ENCODE results near the gene FAM149B1. TPM values are rescaled to one million over a fixed set of nuclear protein-coding genes. Genes with fewer than 3 reads are reported as not detected.
A peak's percentile ranks its signal among the peaks of the same experiment; 100 is the strongest.
"Not testable (repeated sequence)": the region's sequence is repeated elsewhere in the genome, so short reads cannot be mapped to it uniquely, and the experiment has no call there.

Gene FAM149B1
- total and polyA plus RNA-seq, 4 donors: 32.1 to 39.9 (median 38.2) TPM

- not testable (repeated sequence) for H3K27ac ChIP-seq (ENCODE audit: low read depth, low read length); DNase-seq (ENCODE audit: low read depth in 4 of 6, low spot score in 6 of 6); H3K27me3 ChIP-seq (ENCODE audit: control insufficient read depth, insufficient read depth, low read length); H3K36me3 ChIP-seq (ENCODE audit: control insufficient read depth, insufficient read depth, low read length); H3K9me3 ChIP-seq (ENCODE audit: control insufficient read depth, insufficient read depth, low read length); H3K4me3 ChIP-seq (ENCODE audit: low read depth, low read length); H3K4me1 ChIP-seq (ENCODE audit: control insufficient read depth, insufficient read depth, low read length)
- 90% methylated on average over 8 of the region's 10 CpGs for WGBS (ENCODE audit: insufficient coverage)
Measured at GRCh38 chr10:73258612-73259011, 90.7 kb downstream of the FAM149B1 start.

DNA sequence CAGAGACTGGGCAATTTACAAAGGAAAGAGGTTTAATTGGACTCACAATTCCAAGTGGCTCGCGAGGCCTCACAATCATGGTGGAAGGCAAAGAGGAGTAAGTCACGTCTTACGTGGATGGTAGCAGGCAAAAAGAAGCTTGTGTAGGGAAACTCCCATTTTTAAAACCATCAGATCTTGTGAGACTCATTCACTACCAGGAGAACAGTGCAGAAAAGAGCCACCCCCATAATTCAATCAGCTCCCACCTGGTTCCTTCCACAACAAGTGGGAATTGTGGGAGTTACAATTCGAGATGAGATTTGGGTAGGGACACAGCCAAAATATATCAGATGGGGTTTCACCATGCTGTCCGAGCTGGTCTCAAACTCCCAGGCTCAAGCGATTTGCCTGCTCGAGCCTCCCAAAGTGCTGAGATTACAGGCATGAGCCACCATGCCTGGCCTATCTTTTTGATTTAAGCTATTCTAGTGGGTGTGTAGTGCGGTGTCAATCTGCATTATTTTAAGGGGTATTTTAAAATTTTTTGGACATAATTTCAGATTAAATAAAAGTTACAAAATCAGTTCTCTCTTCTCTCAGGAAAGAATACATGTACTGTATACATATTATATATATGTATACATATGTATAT is 93.6 kb downstream of the FAM149B1 start:
- 100% methylated on average over 3 of the region's 9 CpGs for WGBS (ENCODE audit: insufficient coverage)
- Histone ChIP-seq H3K27me3 (ENCODE audit: control insufficient read depth, insufficient read depth, low read length) (no peaks in the 10 kb centered on the region), H3K27ac (ENCODE audit: low read depth, low read length) (no peak overlapping the region), H3K9me3 (ENCODE audit: control insufficient read depth, insufficient read depth, low read length) (no peaks in the 10 kb centered on the region), H3K36me3 (ENCODE audit: control insufficient read depth, insufficient read depth, low read length) (no peaks in the 10 kb centered on the region), H3K4me3 (ENCODE audit: low read depth, low read length) (no peak overlapping the region), H3K4me1 (ENCODE audit: control insufficient read depth, insufficient read depth, low read length) (no peaks in the 10 kb centered on the region)
- no peak for DNase-seq (ENCODE audit: low read depth in 4 of 6, low spot score in 6 of 6)

DNA sequence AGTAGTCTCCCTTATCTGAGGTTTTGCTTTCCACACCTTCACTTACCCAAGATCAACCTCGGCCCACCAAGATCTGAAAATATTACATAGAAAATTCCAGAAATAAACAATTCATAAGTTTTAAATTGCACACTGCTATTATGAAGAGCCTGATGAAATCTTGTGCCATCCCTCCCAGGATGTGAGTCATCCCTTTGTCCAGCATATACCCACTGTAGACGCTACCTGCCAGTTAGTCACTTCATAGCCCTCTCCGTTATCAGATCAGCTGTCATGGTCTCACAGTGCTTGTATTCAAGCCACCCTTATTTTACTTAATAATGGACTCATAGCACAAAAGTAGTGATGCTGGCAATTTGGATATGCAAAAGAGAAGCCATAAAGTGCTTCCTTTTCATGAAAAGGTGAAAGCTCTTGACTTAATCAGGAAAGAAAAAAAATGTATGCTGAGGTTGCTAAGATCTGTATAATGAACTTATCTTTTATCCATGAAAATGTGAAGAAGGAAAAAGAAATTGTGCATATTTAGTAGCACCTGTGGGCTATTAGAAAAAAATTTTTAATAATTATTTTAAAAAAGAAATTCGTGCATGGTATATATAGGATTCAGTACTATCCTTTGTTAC is 94.3 kb downstream of the FAM149B1 start:
- no CpG with 5 or more reads among the region's 4 CpGs for WGBS (ENCODE audit: insufficient coverage)
- Histone ChIP-seq H3K27me3 (ENCODE audit: control insufficient read depth, insufficient read depth, low read length) (no peaks in the 10 kb centered on the region), H3K36me3 (ENCODE audit: control insufficient read depth, insufficient read depth, low read length) (no peaks in the 10 kb centered on the region), H3K9me3 (ENCODE audit: control insufficient read depth, insufficient read depth, low read length) (no peaks in the 10 kb centered on the region), H3K4me3 (ENCODE audit: low read depth, low read length) (no peak overlapping the region), H3K27ac (ENCODE audit: low read depth, low read length) (no peak overlapping the region), H3K4me1 (ENCODE audit: control insufficient read depth, insufficient read depth, low read length) (no peaks in the 10 kb centered on the region)
- DNase-seq (ENCODE audit: low read depth in 4 of 6, low spot score in 6 of 6): no peak

GRCh38 chr10:73262880-73263555 is 95.1 kb downstream of the FAM149B1 start:
- no CpG with 5 or more reads among the region's 5 CpGs for WGBS (ENCODE audit: insufficient coverage)
- Histone ChIP-seq H3K27me3 (ENCODE audit: control insufficient read depth, insufficient read depth, low read length) (no peaks in the 10 kb centered on the region), H3K27ac (ENCODE audit: low read depth, low read length) (no peak overlapping the region), H3K9me3 (ENCODE audit: control insufficient read depth, insufficient read depth, low read length) (no peaks in the 10 kb centered on the region), H3K36me3 (ENCODE audit: control insufficient read depth, insufficient read depth, low read length) (no peaks in the 10 kb centered on the region), H3K4me1 (ENCODE audit: control insufficient read depth, insufficient read depth, low read length) (no peaks in the 10 kb centered on the region), H3K4me3 (ENCODE audit: low read depth, low read length) (no peak overlapping the region)
- no peak for DNase-seq (ENCODE audit: low read depth in 4 of 6, low spot score in 6 of 6)

DNA sequence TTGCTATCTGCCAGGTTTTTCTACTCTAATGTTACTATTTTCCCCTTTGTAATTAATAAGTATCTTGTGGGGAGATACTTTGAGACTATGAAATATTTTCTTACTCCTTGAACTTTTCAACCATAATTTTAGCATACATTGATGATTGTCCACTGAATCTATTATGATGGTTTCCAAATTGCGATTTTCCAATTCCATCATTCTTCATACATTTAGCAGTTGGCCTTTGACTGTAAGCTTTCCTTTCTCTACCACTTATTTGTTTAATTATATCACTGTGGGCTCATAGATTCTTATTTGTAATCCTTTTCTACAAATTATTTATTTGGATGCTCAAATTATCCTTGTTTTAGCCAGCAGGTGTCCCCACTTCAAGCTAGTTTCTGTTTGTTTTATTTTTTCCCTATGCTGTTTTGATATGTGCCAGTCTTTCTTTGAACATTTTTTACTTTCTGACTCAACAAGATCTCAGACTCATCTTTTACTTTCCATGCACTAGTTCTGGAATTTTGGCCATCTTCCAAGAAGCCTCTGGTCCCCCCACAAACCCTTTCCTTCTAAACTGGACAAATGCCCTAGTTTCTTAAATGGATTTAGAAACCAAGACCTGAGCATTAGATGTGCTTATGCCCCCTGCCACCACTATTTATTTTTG is 95.9 kb downstream of the FAM149B1 start:
- Histone ChIP-seq H3K4me1 (ENCODE audit: control insufficient read depth, insufficient read depth, low read length) (no peaks in the 10 kb centered on the region), H3K9me3 (ENCODE audit: control insufficient read depth, insufficient read depth, low read length) (no peaks in the 10 kb centered on the region), H3K27ac (ENCODE audit: low read depth, low read length) (no peak overlapping the region), H3K36me3 (ENCODE audit: control insufficient read depth, insufficient read depth, low read length) (no peaks in the 10 kb centered on the region), H3K27me3 (ENCODE audit: control insufficient read depth, insufficient read depth, low read length) (no peaks in the 10 kb centered on the region), H3K4me3 (ENCODE audit: low read depth, low read length) (no peak overlapping the region)
- no CpG with 5 or more reads among the region's 1 CpG for WGBS (ENCODE audit: insufficient coverage)
- peak in 3 of 6 donors; percentile 7 to 64 (median 18) for DNase-seq (ENCODE audit: low read depth in 4 of 6, low spot score in 6 of 6)

- Histone ChIP-seq H3K4me3 (ENCODE audit: low read depth, low read length) (no peak overlapping the region), H3K36me3 (ENCODE audit: control insufficient read depth, insufficient read depth, low read length) (no peaks in the 10 kb centered on the region), H3K4me1 (ENCODE audit: control insufficient read depth, insufficient read depth, low read length) (no peaks in the 10 kb centered on the region), H3K27me3 (ENCODE audit: control insufficient read depth, insufficient read depth, low read length) (no peaks in the 10 kb centered on the region), H3K9me3 (ENCODE audit: control insufficient read depth, insufficient read depth, low read length) (no peaks in the 10 kb centered on the region), H3K27ac (ENCODE audit: low read depth, low read length) (no peak overlapping the region)
- no peak for DNase-seq (ENCODE audit: low read depth in 4 of 6, low spot score in 6 of 6)
- no CpG with 5 or more reads among the region's 2 CpGs for WGBS (ENCODE audit: insufficient coverage)
Measured at GRCh38 chr10:73264423-73264822, 96.5 kb downstream of the FAM149B1 start.

DNA sequence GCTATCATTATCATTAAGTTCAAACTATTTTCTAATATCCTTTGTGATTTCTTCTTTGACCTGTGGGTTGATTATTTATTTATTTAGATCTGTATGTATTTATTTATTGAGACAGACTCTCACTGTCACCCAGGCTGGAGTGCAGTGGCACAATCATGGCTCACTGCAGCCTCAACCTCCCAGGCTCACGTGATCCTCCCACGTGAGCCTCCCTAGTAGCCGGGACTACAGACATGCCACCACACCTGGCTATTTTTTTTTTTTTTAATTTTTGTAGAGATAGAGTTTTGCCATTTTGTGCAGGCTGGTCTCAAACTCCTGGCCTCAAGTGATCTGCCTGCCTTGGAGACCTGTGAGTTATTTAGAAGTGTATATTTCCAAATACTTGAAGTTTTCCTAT is 113.2 kb downstream of the FAM149B1 start:
- Histone ChIP-seq H3K4me3 (ENCODE audit: low read depth, low read length) (no peak overlapping the region), H3K27ac (ENCODE audit: low read depth, low read length) (no peak overlapping the region), H3K9me3 (ENCODE audit: control insufficient read depth, insufficient read depth, low read length) (no peaks in the 10 kb centered on the region), H3K36me3 (ENCODE audit: control insufficient read depth, insufficient read depth, low read length) (no peaks in the 10 kb centered on the region), H3K4me1 (ENCODE audit: control insufficient read depth, insufficient read depth, low read length) (no peaks in the 10 kb centered on the region), H3K27me3 (ENCODE audit: control insufficient read depth, insufficient read depth, low read length) (no peaks in the 10 kb centered on the region)
- no peak for DNase-seq (ENCODE audit: low read depth in 4 of 6, low spot score in 6 of 6)
- no CpG with 5 or more reads among the region's 3 CpGs for WGBS (ENCODE audit: insufficient coverage)

- DNase-seq (ENCODE audit: low read depth in 4 of 6, low spot score in 6 of 6): no peak
- H3K27ac ChIP-seq (ENCODE audit: low read depth, low read length): no peak overlapping the region
- no peaks in the 10 kb centered on the region for H3K9me3 ChIP-seq (ENCODE audit: control insufficient read depth, insufficient read depth, low read length)
- no peaks in the 10 kb centered on the region for H3K4me1 ChIP-seq (ENCODE audit: control insufficient read depth, insufficient read depth, low read length)
- no CpG with 5 or more reads among the region's 1 CpG for whole genome bisulfite sequencing (ENCODE audit: insufficient coverage)
- no peaks in the 10 kb centered on the region for H3K27me3 ChIP-seq (ENCODE audit: control insufficient read depth, insufficient read depth, low read length)
- no peaks in the 10 kb centered on the region for H3K36me3 ChIP-seq (ENCODE audit: control insufficient read depth, insufficient read depth, low read length)
- no peak overlapping the region for H3K4me3 ChIP-seq (ENCODE audit: low read depth, low read length)
Measured at GRCh38 chr10:73287441-73287840, 119.5 kb downstream of the FAM149B1 start.

- H3K4me3 ChIP-seq (ENCODE audit: low read depth, low read length): no peak overlapping the region
- H3K4me1 ChIP-seq (ENCODE audit: control insufficient read depth, insufficient read depth, low read length): no peaks in the 10 kb centered on the region
- DNase-seq (ENCODE audit: low read depth in 4 of 6, low spot score in 6 of 6): no peak
- no peak overlapping the region for H3K27ac ChIP-seq (ENCODE audit: low read depth, low read length)
- no peaks in the 10 kb centered on the region for H3K9me3 ChIP-seq (ENCODE audit: control insufficient read depth, insufficient read depth, low read length)
- no CpG with 5 or more reads among the region's 1 CpG for WGBS (ENCODE audit: insufficient coverage)
- H3K36me3 ChIP-seq (ENCODE audit: control insufficient read depth, insufficient read depth, low read length): no peaks in the 10 kb centered on the region
- no peaks in the 10 kb centered on the region for H3K27me3 ChIP-seq (ENCODE audit: control insufficient read depth, insufficient read depth, low read length)
Measured at GRCh38 chr10:73289958-73290357, 122.0 kb downstream of the FAM149B1 start.
